ENCODE measurements around the gene NELL2.

Gene NELL2

GRCh38 chr12:44555454-44555853 lies 320.7 kb downstream of the NELL2 start:
- no peak overlapping the region for H3K4me3 ChIP-seq (ENCODE audit: low read length)
- TF ChIP-seq ZNF274 (IDR thresholded peaks at IDR 0.05; ENCODE audit: low read depth, low read length), result no peak

- no peak overlapping the region for H3K4me3 ChIP-seq (ENCODE audit: low read length)
- no peak for TF ChIP-seq ZNF274 (IDR thresholded peaks at IDR 0.05; ENCODE audit: low read depth, low read length)
Measured at GRCh38 chr12:44551631-44552030, 324.5 kb downstream of the NELL2 start.

- H3K4me3 ChIP-seq (ENCODE audit: low read length), result no peak overlapping the region
- TF ChIP-seq ZNF274 (IDR thresholded peaks at IDR 0.05; ENCODE audit: low read depth, low read length), result no peak
Measured at GRCh38 chr12:44550377-44550776, 325.7 kb downstream of the NELL2 start.

GRCh38 chr12:44546060-44546459 lies 330.1 kb downstream of the NELL2 start:
- TF ChIP-seq ZNF274 (IDR thresholded peaks at IDR 0.05; ENCODE audit: low read depth, low read length), result no peak
- no peak overlapping the region for H3K4me3 ChIP-seq (ENCODE audit: low read length)

- TF ChIP-seq ZNF274 (IDR thresholded peaks at IDR 0.05; ENCODE audit: low read depth, low read length), result no peak
- no peak overlapping the region for H3K4me3 ChIP-seq (ENCODE audit: low read length)
Measured at GRCh38 chr12:44544018-44544417, 332.1 kb downstream of the NELL2 start.

GRCh38 chr12:44542716-44543115 lies 333.4 kb downstream of the NELL2 start:
- TF ChIP-seq ZNF274 (IDR thresholded peaks at IDR 0.05; ENCODE audit: low read depth, low read length), result no peak
- no peak overlapping the region for H3K4me3 ChIP-seq (ENCODE audit: low read length)

GRCh38 chr12:44537354-44537753 lies 338.8 kb downstream of the NELL2 start:
- TF ChIP-seq ZNF274 (IDR thresholded peaks at IDR 0.05; ENCODE audit: low read depth, low read length), result no peak
- no peak overlapping the region for H3K4me3 ChIP-seq (ENCODE audit: low read length)

GRCh38 chr12:44532940-44533339 lies 343.2 kb downstream of the NELL2 start:
- no peak for TF ChIP-seq ZNF274 (IDR thresholded peaks at IDR 0.05; ENCODE audit: low read depth, low read length)
- no peak overlapping the region for H3K4me3 ChIP-seq (ENCODE audit: low read length)

GRCh38 chr12:44531320-44531971 lies 344.7 kb downstream of the NELL2 start:
- H3K4me3 ChIP-seq (ENCODE audit: low read length), result no peak overlapping the region
- no peak for TF ChIP-seq ZNF274 (IDR thresholded peaks at IDR 0.05; ENCODE audit: low read depth, low read length)

GRCh38 chr12:44526655-44527182 lies 349.4 kb downstream of the NELL2 start:
- no peak for TF ChIP-seq ZNF274 (IDR thresholded peaks at IDR 0.05; ENCODE audit: low read depth, low read length)
- no peak overlapping the region for H3K4me3 ChIP-seq (ENCODE audit: low read length)

GRCh38 chr12:44525806-44526654 lies 350.1 kb downstream of the NELL2 start:
- TF ChIP-seq ZNF274 (IDR thresholded peaks at IDR 0.05; ENCODE audit: low read depth, low read length), result no peak
- H3K4me3 ChIP-seq (ENCODE audit: low read length), result no peak overlapping the region

GRCh38 chr12:44523828-44524227 lies 352.3 kb downstream of the NELL2 start:
- no peak overlapping the region for H3K4me3 ChIP-seq (ENCODE audit: low read length)
- TF ChIP-seq ZNF274 (IDR thresholded peaks at IDR 0.05; ENCODE audit: low read depth, low read length), result no peak

- H3K4me3 ChIP-seq (ENCODE audit: low read length), result no peak overlapping the region
- no peak for TF ChIP-seq ZNF274 (IDR thresholded peaks at IDR 0.05; ENCODE audit: low read depth, low read length)
Measured at GRCh38 chr12:44521702-44522101, 354.4 kb downstream of the NELL2 start.

- TF ChIP-seq ZNF274 (IDR thresholded peaks at IDR 0.05; ENCODE audit: low read depth, low read length), result no peak
- H3K4me3 ChIP-seq (ENCODE audit: low read length), result no peak overlapping the region
Measured at GRCh38 chr12:44519931-44520330, 356.2 kb downstream of the NELL2 start.

GRCh38 chr12:44511289-44511688 lies 364.8 kb downstream of the NELL2 start:
- TF ChIP-seq ZNF274 (IDR thresholded peaks at IDR 0.05; ENCODE audit: low read depth, low read length), result no peak
- H3K4me3 ChIP-seq (ENCODE audit: low read length), result no peak overlapping the region
